GM12801 (cell line): ENCODE measurements around the gene PLCD4.

Source experiments
- CTCF ChIP-seq: IDR thresholded peaks from one replicate; pipeline ENCODE4 v1.5.1; 2011; ENCODE audit warnings: control low read depth; ENCODE audit not compliant: insufficient read length; ENCODE audit errors: extremely low read depth

PLCD4 gene

GRCh38 chr2:218583983-218584850 is 23.5 kb upstream of the PLCD4 start:
- no peak for TF ChIP-seq CTCF

DNA sequence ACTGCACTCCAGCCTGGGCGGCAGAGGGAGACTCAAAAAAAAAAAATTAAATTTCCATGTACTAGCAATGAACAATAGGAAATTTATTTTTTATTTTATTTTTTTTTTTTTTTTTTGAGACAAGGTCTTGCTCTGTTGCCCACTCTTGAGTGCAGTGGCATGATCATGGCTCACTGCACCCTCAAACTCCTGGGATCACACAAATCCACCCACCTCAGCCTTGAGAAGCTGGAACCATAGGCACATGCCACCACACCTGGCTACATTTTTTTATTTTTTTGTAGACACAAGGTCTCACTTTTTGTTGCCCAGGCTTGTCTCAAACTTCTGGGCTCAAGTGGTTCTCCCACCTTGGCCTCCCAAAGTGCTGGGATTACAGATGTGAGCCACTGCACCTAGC is 22.2 kb upstream of the PLCD4 start:
- no peak for TF ChIP-seq CTCF

DNA sequence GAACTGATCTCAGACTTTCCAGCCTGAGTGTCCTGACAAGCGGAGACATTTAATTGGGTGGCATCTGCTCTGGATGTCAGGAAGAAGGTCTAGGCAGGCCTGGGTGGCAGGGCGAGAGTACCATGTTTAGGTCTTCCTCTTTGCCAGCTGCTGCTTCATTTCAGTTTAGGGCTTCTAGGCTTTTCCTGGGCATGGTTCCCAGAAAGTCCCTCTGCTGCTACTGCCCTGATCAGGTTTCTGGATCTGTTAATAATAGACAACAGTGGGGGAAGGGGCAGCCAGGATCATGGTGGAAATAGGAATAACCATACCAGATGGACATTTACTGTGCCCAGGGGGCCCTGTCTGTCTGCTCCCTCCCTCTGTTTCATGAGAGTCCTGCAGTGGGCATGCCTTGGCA is 2.3 kb upstream of the PLCD4 start:
- no peak for TF ChIP-seq CTCF

DNA sequence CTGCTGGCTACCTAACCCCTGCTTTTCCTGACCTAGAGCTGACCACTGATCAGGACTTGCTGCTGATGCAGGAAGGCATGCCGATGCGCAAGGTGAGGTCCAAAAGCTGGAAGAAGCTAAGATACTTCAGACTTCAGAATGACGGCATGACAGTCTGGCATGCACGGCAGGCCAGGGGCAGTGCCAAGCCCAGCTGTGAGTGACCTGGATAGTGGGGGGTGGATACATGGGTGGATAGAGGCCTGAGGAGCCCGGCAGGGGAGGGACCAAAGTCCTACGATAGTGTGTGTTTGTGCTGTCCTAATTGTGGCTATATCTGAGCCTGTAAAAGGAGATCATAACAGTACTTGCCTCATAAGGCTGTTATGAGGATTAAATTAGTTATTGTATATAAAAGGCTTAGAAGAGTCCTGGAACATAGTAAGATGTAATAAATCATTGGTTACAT is 8.2 kb downstream of the PLCD4 start:
- TF ChIP-seq CTCF, result no peak

DNA sequence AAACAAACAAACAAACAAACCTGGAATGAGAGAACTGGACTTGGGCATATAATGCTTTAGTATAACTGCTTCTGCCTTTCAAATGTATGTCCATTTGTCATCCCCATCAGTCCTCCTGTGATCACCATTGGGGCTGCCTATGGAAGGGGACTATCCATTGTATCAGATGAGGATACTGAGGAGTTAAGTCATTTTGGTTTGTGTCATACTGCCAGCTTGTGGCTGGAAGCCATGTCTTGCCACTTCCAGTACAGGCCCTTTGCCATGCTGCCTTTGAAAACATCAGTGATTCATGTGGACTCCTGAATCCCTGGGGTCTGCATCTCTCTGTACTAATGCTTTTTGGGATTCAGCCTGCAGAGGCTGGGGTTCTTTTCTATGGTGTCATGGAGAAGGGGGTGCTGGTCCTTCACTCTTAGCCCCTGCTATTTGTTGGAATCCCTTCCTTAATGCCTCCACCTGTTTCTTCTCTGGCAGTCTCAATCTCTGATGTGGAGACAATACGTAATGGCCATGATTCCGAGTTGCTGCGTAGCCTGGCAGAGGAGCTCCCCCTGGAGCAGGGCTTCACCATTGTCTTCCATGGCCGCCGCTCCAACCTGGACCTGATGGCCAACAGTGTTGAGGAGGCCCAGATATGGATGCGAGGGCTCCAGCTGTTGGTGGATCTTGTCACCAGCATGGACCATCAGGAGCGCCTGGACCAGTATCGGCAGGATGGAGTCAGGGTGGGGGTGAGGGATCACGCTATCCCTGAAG is 10.6 kb downstream of the PLCD4 start:
- no peak for TF ChIP-seq CTCF

- TF ChIP-seq CTCF, result no peak
Measured at GRCh38 chr2:218621007-218621406, 13.3 kb downstream of the PLCD4 start.

DNA sequence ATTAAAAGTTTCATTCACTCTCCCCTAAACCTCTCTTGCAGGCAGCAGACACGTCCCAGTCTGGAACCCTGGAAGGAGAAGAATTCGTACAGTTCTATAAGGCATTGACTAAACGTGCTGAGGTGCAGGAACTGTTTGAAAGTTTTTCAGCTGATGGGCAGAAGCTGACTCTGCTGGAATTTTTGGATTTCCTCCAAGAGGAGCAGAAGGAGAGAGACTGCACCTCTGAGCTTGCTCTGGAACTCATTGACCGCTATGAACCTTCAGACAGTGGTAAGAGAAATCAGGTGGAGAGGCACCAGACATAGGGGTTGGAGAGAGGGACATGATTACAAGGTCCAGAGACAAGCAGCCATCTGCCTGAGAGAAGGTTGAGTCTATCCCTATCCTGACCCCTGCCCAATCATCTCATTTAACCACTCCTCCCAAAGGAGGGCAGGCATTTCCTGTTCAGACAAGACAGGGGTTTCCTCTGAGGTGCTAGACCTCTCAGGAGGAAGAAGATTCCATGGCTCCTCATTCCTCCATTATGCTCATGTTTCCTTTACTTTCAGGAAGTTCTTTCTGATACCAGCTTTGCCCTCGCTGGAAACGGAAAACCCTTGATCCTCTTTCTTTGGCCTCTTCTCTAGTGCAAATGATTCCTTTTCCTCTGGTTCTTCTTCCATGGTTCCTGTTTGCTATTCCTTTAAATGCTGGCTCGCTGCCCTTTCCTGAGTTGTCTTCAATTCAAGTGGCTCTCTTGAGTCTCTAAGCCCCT is 15.1 kb downstream of the PLCD4 start:
- TF ChIP-seq CTCF, result no peak
